ENCODE results near the gene RNF111.
A peak's percentile ranks its signal among the peaks of the same experiment; 100 is the strongest.
"Not testable (repeated sequence)": the region's sequence is repeated elsewhere in the genome, so short reads cannot be mapped to it uniquely, and the experiment has no call there.

Gene RNF111

GRCh38 chr15:59063042-59063441 lies 75.6 kb downstream of the RNF111 start:
- DNase-seq: peak; percentile 16

GRCh38 chr15:59069430-59069829 lies 82.0 kb downstream of the RNF111 start:
- no peak for DNase-seq

- DNase-seq: no peak
Observed at GRCh38 chr15:59074607-59075006, 87.1 kb downstream of the RNF111 start.

DNA sequence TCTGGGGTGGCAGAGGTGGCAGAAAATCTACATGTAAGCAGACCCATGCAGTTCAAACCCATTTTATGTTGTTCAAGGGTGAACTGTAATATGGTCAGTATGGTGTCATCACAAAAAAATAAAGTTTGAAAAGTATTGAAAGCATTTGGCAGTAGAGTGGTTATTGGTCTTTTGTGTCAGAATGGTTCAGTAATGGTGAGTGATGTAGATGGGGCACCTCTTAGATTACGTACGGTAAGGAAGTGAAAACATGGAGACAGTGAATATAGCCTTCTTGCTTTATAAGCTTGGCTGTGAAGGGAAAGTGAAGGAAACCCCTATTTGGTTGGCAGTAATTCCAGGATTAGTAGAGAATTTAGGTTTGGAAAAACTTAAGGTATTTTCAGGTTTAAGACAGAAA lies 100.3 kb downstream of the RNF111 start:
- no peak for DNase-seq

DNA sequence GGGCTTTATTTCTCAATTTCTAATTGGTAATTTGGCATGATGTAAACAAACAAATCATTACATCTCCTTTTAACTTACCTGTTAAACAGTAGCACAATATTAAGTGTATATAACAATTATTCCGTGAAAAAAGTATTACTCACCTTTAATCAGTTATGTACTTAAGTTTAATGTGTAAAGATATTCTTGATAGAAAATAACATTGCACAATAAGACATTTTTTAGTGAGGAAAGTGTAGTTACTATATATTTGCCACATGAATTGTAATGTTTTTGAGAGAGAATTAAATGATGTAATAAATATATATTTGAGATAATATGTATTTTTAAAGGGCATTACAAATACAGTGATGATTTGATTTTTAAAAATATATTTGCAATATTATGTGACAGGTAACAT lies 106.6 kb downstream of the RNF111 start:
- no peak for DNase-seq

GRCh38 chr15:59096429-59096828 lies 109.0 kb downstream of the RNF111 start:
- DNase-seq: no peak

GRCh38 chr15:59099162-59099685 lies 111.8 kb downstream of the RNF111 start:
- DNase-seq: no peak

- DNase-seq: no peak
Observed at GRCh38 chr15:59104602-59104911, 117.1 kb downstream of the RNF111 start.

DNA sequence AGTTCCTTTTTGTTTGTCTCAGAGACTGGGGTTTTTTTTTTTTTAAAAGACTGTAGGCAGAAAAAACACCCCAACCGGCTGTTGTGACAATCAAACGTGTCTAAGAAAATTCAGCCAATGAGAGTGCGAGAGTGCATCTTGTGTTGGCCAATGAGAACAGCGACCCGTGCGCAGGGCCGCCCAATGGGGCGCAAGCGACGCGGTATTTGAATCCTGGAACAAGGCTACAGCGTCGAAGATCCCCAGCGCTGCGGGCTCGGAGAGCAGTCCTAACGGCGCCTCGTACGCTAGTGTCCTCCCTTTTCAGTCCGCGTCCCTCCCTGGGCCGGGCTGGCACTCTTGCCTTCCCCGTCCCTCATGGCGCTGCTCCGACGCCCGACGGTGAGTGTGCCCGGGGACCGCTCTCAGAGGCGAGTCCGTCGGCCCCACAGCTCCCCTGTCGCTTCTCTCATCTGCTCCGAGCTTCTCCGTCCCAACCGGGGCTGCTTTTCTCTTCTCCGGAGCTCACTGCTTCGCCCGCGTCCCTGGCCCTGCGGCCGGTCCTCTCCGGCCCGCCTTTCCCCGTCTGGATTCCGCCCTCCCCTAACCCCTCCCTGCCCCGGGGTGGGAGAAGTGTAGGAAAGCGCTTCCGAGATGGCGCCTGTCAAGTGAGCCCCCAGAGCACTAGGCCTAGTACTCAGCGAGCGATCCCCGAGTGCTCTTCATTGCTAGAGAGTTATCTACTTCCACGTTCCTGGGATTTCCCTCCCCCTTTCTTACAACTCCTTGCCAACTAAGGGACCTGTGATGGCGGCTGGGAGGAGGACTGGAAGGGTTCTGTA lies 117.7 kb downstream of the RNF111 start, which contains the start of gene CCNB2:
CCNB2 (plus strand) TSS at position 235 of the 821 bp plus-strand sequence; CDS start at position 358, 123 bp downstream.
- peak; percentile 91 for DNase-seq

- no peak for DNase-seq
Observed at GRCh38 chr15:59105854-59106253, 118.4 kb downstream of the RNF111 start.

DNA sequence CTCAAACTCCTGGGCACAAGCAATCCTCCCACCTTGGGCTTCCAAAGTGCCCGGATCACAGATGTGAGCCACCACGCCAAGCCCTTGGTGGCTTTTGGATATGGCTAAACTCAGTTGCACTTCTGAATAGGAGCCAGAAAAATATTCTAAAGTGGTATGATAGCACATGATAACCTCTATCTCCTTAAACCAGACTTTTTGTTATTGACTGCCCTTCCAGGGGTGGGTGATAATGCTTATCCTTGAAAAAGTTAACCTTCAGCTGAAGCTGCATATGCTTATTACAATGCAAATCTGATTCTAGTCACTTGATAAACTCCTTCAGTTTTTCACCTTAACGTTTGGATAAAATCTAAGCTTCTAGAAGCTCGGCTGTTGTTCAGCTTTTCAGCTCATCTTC lies 123.8 kb downstream of the RNF111 start:
- DNase-seq: no peak

- DNase-seq: no peak
Observed at GRCh38 chr15:59115047-59115446, 127.6 kb downstream of the RNF111 start.

GRCh38 chr15:59116141-59116540 lies 128.7 kb downstream of the RNF111 start:
- DNase-seq: no peak

GRCh38 chr15:59116771-59117170 lies 129.3 kb downstream of the RNF111 start:
- no peak for DNase-seq

- no peak for DNase-seq
Observed at GRCh38 chr15:59119625-59120024, 132.2 kb downstream of the RNF111 start.

DNA sequence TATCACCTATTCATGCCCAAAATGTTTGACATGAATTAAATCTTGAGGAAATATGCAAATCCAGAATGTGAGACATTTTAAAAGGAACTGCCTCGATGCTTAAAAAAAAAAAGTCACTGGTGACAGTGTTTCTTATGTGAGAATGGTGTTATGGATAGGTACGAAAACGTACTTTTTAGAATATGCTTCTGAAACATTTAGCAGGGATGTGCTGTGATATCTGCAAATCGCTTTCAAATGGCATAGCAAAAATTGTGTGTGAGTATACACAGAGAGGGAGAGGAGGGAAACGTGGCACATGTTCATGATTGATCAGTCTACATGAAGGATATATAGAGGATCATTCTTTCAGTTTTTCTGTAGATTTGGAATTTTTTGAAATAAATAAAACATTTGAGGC lies 133.5 kb downstream of the RNF111 start:
- DNase-seq: no peak

DNA sequence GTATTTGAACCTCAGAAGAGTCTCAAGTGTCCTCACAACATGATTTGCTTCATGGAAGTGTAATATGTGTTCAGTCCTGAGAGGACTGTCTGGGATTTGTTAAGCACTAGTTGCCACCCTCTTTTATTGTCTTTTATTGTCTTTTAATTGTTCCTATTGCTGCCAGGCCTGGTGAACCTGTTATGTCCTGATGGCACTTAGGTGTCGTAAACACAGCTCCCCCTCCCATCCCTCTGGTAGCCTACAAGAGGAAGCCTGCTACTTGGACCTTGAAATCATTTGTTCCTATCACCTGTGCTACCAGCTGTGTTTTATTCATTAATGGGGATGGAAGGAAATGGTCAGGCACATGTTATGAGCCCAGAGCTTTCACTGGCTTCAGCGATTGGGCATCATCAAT lies 136.8 kb downstream of the RNF111 start:
- DNase-seq: no peak

- not testable (repeated sequence) for DNase-seq
Observed at GRCh38 chr15:59125683-59126082, 138.2 kb downstream of the RNF111 start.

DNA sequence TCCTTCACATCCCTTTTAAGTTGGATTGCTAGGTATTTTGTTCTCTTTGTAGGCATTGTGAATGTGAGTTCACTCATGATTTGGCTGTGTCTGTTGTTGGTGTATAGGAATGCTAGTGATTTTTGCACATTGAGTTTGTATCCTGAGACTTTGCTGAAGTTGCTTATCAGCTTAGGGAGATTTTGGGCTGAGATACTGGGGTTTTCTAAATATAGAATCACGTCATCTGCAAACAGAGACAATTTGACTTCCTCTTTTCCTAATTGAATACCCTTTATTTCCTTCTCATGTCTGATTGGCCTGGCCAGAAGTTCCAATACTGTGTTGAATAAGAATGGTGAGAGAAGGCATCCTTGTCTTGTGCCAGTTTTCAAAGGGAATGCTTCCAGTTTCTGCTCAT lies 139.8 kb downstream of the RNF111 start:
- DNase-seq: not testable (repeated sequence)

GRCh38 chr15:59131456-59131855 lies 144.0 kb downstream of the RNF111 start:
- DNase-seq: no peak

DNA sequence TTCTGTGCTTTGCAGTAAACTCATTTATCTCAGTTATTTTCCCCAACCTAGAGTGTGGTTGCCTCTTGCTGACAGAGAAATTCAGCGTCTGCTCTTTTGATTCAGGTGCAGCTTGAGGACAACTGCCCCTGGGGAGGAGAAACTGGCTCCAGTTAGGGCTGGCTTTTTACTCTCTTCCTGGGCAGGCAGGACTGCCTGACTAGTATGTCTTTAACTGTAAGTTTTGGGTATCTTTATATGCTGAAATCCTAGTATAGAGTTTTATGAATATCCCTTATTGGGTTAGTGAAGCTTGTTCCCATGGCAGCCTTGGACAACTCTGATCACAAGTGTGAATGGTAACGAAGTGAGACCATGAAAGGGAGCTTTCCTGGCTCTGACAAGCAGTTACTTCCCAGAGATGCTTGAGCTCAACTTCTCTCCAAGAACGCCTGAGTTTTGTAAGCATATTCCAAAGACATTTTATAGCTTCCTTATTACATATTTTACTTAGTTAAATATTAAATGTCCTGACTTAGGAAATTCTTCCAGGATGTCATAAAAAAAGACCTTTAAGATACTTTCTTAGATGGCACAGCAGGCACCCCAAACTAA lies 144.6 kb downstream of the RNF111 start:
- DNase-seq: no peak

DNA sequence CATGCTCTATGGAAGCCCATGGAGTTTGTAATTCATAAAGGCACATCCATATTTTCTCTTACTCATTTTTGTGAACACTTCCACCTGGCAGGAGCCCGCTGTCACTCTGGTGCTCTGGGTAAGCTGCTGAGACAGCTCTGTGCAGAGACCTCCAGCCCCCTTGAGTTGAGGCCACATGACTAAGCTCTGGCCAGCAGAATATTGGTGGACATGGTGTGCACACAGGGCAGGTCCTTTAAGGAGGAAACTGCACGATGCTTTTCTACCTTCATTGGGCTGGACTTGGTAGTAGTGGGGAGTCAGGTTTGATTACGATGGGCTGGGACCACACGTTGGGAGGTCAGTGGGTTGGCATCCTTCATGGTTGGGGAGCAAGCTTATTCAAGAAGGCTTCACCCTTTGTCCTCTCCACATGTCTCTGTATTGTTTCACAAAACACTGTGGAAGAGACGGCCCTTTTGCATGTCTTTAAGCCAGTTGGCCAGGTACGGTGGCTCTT lies 146.5 kb downstream of the RNF111 start:
- DNase-seq: no peak

DNA sequence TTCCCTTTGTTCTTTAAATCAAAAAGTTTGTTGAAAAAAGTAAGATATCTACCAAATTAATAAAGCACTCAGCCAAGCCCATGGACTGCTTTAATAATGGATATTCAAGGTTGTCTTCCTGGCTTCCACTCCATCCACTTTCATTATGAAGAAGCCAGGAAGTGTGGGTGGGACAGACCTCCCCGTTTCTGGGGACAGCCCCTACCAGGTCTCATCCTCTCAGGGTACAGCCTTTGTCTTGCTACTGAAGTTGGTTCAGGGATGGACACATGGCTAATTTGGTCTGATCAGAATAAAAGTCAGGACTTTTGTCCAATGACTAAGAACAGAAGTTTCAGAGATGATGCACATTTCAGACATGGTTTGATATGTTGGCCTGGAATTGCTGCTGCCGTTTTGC lies 150.1 kb downstream of the RNF111 start:
- no peak for DNase-seq

DNA sequence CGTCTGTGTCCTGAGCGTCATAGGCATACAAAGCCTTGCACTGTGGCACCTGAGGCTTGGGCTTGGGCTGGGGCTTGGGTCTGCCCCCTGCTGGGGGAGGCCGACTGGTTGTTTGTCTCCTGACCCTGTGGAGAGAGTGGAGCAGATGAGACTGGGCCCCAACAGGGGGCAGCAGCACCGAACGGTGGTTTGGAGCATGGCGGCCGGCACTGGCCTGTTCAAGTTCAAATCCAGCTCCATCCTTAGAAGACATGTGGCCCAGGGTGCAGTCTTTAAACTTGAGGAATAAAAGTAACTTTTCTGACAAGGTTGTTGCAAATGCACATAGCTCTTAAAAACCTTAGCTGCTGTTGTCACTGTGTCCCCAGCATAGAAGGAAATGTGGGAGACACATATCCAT lies 150.8 kb downstream of the RNF111 start:
- peak; percentile 5 for DNase-seq

All from NCI-H1436 (cell line).